ENCODE data around the gene ANTKMT.
"Not testable (repeated sequence)": the region's sequence is repeated elsewhere in the genome, so short reads cannot be mapped to it uniquely, and the experiment has no call there.

DNA sequence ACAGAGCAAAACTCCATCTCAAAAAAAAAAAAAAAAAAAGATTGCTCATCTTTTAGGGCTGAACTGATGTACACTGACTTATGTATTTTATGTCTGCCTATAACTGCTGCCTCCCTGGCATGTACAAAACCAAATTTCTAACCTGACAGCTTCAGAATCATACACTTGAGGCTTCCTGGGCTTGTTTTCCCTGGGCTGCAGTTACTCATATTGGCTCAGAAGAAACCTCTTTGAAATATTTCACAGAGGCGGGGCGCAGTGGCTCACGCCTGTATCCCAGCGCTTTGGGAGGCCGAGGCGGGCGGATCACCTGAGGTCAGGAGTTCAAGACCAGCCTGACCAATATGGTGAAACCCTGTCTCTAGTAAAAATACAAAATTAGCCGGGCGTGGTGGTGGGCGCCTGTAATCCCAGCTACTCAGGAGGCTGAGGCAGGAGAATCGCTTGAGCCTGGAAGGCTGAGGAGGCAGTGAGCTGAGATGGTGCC is 33.2 kb downstream of the ANTKMT start:
- not testable (repeated sequence) for TF ChIP-seq POLR2A, POLR2AphosphoS5 (IDR thresholded peaks at IDR 0.05)
- TF ChIP-seq, protein P1, sequence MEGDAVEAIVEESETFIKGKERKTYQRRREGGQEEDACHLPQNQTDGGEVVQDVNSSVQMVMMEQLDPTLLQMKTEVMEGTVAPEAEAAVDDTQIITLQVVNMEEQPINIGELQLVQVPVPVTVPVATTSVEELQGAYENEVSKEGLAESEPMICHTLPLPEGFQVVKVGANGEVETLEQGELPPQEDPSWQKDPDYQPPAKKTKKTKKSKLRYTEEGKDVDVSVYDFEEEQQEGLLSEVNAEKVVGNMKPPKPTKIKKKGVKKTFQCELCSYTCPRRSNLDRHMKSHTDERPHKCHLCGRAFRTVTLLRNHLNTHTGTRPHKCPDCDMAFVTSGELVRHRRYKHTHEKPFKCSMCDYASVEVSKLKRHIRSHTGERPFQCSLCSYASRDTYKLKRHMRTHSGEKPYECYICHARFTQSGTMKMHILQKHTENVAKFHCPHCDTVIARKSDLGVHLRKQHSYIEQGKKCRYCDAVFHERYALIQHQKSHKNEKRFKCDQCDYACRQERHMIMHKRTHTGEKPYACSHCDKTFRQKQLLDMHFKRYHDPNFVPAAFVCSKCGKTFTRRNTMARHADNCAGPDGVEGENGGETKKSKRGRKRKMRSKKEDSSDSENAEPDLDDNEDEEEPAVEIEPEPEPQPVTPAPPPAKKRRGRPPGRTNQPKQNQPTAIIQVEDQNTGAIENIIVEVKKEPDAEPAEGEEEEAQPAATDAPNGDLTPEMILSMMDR (IDR thresholded peaks at IDR 0.05 in 8 of 11, conservative IDR thresholded peaks at IDR 0.05 in 3 of 11), result not testable (repeated sequence)
